Prostate gland (tissue), 2 donors: ENCODE measurements around the gene TMC8.
"Not testable (repeated sequence)": the region's sequence is repeated elsewhere in the genome, so short reads cannot be mapped to it uniquely, and the experiment has no call there.

Experiments
- POLR2A ChIP-seq: fragments of 450-650 bp; IDR thresholded peaks from one replicate; pipeline ENCODE4 v1.6.1; 2016; ENCODE audit warnings: antibody characterized with exemption, mild to moderate bottlenecking
- POLR2AphosphoS5 ChIP-seq: sonication (generic); formaldehyde crosslinking; IDR thresholded peaks from one replicate; pipeline ENCODE4 v1.6.1; 2017; ENCODE audit warnings: antibody characterized with exemption
- TF ChIP-seq, protein P1 (sequence below), 4 experiments: fragments of 200-600 bp in 2 of 4; fragments of 450-650 bp in 2 of 4; sonication (generic) in 2 of 4; IDR thresholded peaks; 1 replicate in 3 of 4; 2 replicates in 1 of 4; pipeline ENCODE4 v1.5.1; 2016 to 2019; ENCODE audit warnings: antibody characterized with exemption in 4 of 4, mild to moderate bottlenecking in 2 of 4, moderate library complexity in 2 of 4

DNA sequence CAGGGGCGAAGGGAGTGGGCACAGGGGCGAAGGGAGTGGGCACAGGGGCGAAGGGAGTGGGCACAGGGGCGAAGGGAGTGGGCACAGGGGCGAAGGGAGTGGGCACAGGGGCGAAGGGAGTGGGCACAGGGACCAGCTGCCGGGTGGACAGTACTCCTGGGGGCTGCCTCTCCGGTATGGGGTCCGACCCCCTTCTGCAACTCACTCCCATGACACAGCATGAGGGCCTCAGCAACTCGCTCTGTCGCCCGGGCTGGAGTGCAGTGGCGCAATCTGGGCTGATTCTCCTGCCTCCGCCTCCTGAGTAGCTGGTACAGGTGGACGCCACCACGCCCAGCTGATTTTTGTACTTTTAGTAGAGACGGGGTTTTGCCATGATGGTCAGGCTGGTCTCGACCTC, 14.8 kb upstream of the TMC8 start:
- TF ChIP-seq POLR2A, POLR2AphosphoS5: not testable (repeated sequence)
- TF ChIP-seq, protein P1, sequence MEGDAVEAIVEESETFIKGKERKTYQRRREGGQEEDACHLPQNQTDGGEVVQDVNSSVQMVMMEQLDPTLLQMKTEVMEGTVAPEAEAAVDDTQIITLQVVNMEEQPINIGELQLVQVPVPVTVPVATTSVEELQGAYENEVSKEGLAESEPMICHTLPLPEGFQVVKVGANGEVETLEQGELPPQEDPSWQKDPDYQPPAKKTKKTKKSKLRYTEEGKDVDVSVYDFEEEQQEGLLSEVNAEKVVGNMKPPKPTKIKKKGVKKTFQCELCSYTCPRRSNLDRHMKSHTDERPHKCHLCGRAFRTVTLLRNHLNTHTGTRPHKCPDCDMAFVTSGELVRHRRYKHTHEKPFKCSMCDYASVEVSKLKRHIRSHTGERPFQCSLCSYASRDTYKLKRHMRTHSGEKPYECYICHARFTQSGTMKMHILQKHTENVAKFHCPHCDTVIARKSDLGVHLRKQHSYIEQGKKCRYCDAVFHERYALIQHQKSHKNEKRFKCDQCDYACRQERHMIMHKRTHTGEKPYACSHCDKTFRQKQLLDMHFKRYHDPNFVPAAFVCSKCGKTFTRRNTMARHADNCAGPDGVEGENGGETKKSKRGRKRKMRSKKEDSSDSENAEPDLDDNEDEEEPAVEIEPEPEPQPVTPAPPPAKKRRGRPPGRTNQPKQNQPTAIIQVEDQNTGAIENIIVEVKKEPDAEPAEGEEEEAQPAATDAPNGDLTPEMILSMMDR (IDR thresholded peaks at IDR 0.05) = not testable (repeated sequence)
